Measurements from ENCODE around the gene FBXL17.

GRCh38 chr5:108025957-108026356 is 355.9 kb downstream of the FBXL17 start:
- TF ChIP-seq CTCF (conservative IDR thresholded peaks at IDR 0.05; ENCODE audit: low read depth, low read length) (no peak), EZH2 (IDR thresholded peaks at IDR 0.05; ENCODE audit: low read length, unreplicated experiment) (no peak), EZH2phosphoT487 (IDR thresholded peaks at IDR 0.05; ENCODE audit: borderline replicate concordance, low read length) (no peak)
